Measurements from ENCODE around the gene IGF1.

GRCh38 chr12:102471556-102471955, 8.8 kb downstream of the IGF1 start:
- TF ChIP-seq CTCF (conservative IDR thresholded peaks at IDR 0.05 in 1 of 2, IDR thresholded peaks at IDR 0.05 in 1 of 2; ENCODE audit: extremely low read depth in 1 of 2, insufficient read depth in 1 of 2, low read depth in 1 of 2, low read length in 2 of 2) = no peak
- TF ChIP-seq EZH2 (IDR thresholded peaks at IDR 0.05; ENCODE audit: borderline replicate concordance, low read length) = no peak

Data from mammary epithelial cell (primary cell).